ENCODE data around the gene NAMPT.

GRCh38 chr7:106289848-106290247 is 5.1 kb upstream of the NAMPT start:
- TF ChIP-seq POLR2A (IDR thresholded peaks at IDR 0.05) = no peak
- TF ChIP-seq CTCF (IDR thresholded peaks at IDR 0.05) = no peak

Data from thyroid gland (tissue), 4 donors.